OCI-LY1 (cell line): ENCODE results near the gene ENOX2.

ENCODE experiments used
- CTCF ChIP-seq: fragments of 200-600 bp; sonication (generic), shearing (Covaris generic); IDR thresholded peaks from 2 replicates; pipeline ENCODE4 v1.5.1; 2017; ENCODE audit warnings: mild to moderate bottlenecking, antibody characterized with exemption, low read length, moderate library complexity, mixed read lengths
- EZH2 ChIP-seq: fragments of 200-600 bp; sonication (generic), shearing (Covaris generic); IDR thresholded peaks from 2 replicates; pipeline ENCODE4 v1.8.0; 2017; ENCODE audit warnings: borderline replicate concordance, mixed run types, mild to moderate bottlenecking, antibody characterized with exemption, low read length, moderate library complexity, mixed read lengths

GRCh38 chrX:130896802-130897501 is 6.1 kb downstream of the ENOX2 start:
- TF ChIP-seq CTCF (no peak), EZH2 (no peak)
